IMR-90 (cell line): Measurements from ENCODE around the gene PKP4. TPM values are rescaled to one million over a fixed set of nuclear protein-coding genes. Genes with fewer than 3 reads are reported as not detected.
A peak's percentile ranks its signal among the peaks of the same experiment; 100 is the strongest.

Experiments
- ATAC-seq: fragments of 200-7000 bp; cut with Tn5 transposase; 2 replicates; pipeline ENCODE4 v1.9.1; 2020; ENCODE audit warnings: low read depth, mild to moderate bottlenecking, moderate library complexity
- BruUV-seq: library from RNA; stranded (reverse); fragments of 400-500 nt; replicated peaks from 2 replicates; lab custom pipeline; 2021; lab: Mats Ljungman, UMichigan
- CTCF ChIA-PET: fragments of 300-600 bp; formaldehyde crosslinking; extraction: SDS; loops from one replicate; lab custom pipeline; 2021; ENCODE audit warnings: antibody characterized with exemption; lab: Yijun Ruan, JAX
- POLR2A ChIA-PET: fragments of 300-600 bp; sonication (Branson Sonifier 250); formaldehyde crosslinking; loops from one replicate; lab custom pipeline; 2022; ENCODE audit warnings: antibody characterized with exemption; ENCODE audit not compliant: unreplicated experiment; lab: Charles Lee
- DNase-seq: peaks from one replicate; pipeline ENCODE4 v3.0.0; 2013
- H2AFZ ChIP-seq: replicated peaks from 2 replicates; pipeline ENCODE3; 2013; ENCODE audit warnings: low read length, mild to moderate bottlenecking; ENCODE audit not compliant: poor library complexity
- H2AK5ac ChIP-seq: 2 replicates; pipeline ENCODE4 v1.6.1; 2013; ENCODE audit warnings: low read depth, low read length, inconsistent platforms
- H2AK9ac ChIP-seq: replicated peaks from 2 replicates; pipeline ENCODE3; 2013; ENCODE audit warnings: mild to moderate bottlenecking, low read depth, low read length, moderate library complexity; ENCODE audit not compliant: poor library complexity
- H2BK120ac ChIP-seq: 2 replicates; pipeline ENCODE4 v1.6.1; 2013; ENCODE audit warnings: low read depth, low read length, inconsistent platforms
- H2BK15ac ChIP-seq: 3 replicates; pipeline ENCODE4 v1.6.1; 2013; ENCODE audit warnings: low read depth, low read length, inconsistent platforms
- H2BK20ac ChIP-seq: 2 replicates; pipeline ENCODE4 v1.6.1; 2013; ENCODE audit warnings: low read depth, mild to moderate bottlenecking, inconsistent platforms, low read length, moderate library complexity
- H2BK5ac ChIP-seq: 2 replicates; pipeline ENCODE4 v1.6.1; 2013; ENCODE audit warnings: mild to moderate bottlenecking, low read depth, low read length, inconsistent platforms; ENCODE audit not compliant: poor library complexity, severe bottlenecking
- H3K14ac ChIP-seq: replicated peaks from 2 replicates; pipeline ENCODE4 v1.6.1; 2013; ENCODE audit warnings: low read depth, low read length, inconsistent platforms
- H3K18ac ChIP-seq: 2 replicates; pipeline ENCODE4 v1.6.1; 2013; ENCODE audit warnings: low read depth, low read length, control low read depth
- H3K23ac ChIP-seq: 2 replicates; pipeline ENCODE4 v1.6.1; 2013; ENCODE audit warnings: low read depth, low read length, inconsistent platforms
- H3K27ac ChIP-seq: 2 replicates; pipeline ENCODE4 v1.5.1; 2013; ENCODE audit warnings: mild to moderate bottlenecking, control low read depth, low read length; ENCODE audit not compliant: insufficient read depth
- H3K27me3 ChIP-seq: 2 replicates; pipeline ENCODE4 v1.6.1; 2013; ENCODE audit warnings: low read length; ENCODE audit not compliant: control insufficient read depth, insufficient read depth
- H3K36me3 ChIP-seq: 2 replicates; pipeline ENCODE4 v1.6.1; 2013; ENCODE audit warnings: low read length, mixed read lengths; ENCODE audit not compliant: control insufficient read depth, insufficient read depth
- H3K4ac ChIP-seq: 2 replicates; pipeline ENCODE4 v1.6.1; 2013; ENCODE audit warnings: low read depth, low read length, inconsistent platforms
- H3K4me1 ChIP-seq: 2 replicates; pipeline ENCODE4 v1.6.1; 2013; ENCODE audit warnings: low read length, mixed read lengths; ENCODE audit not compliant: control insufficient read depth, insufficient read depth
- H3K4me2 ChIP-seq: 2 replicates; pipeline ENCODE4 v1.6.1; 2013; ENCODE audit warnings: low read depth, mild to moderate bottlenecking, control low read depth, low read length, moderate library complexity
- H3K4me3 ChIP-seq: 2 replicates; pipeline ENCODE4 v1.5.1; 2013; ENCODE audit warnings: low read depth, mild to moderate bottlenecking, control low read depth, low read length, moderate library complexity; ENCODE audit not compliant: insufficient read depth
- H3K56ac ChIP-seq: 2 replicates; pipeline ENCODE4 v1.6.1; 2013; ENCODE audit warnings: low read length, inconsistent platforms; ENCODE audit not compliant: insufficient read depth; ENCODE audit errors: extremely low read depth
- H3K79me1 ChIP-seq, 2 experiments: 2 replicates each; pipeline ENCODE4 v1.6.1; 2013; ENCODE audit warnings: low read length in 2 of 2, inconsistent platforms in 1 of 2, low read depth in 1 of 2
- H3K9ac ChIP-seq: 2 replicates; pipeline ENCODE4 v1.6.1; 2013; ENCODE audit warnings: low read depth, low read length, control low read depth
- H3K9me1 ChIP-seq: 2 replicates; pipeline ENCODE4 v1.6.1; 2013; ENCODE audit warnings: low read length, inconsistent platforms; ENCODE audit not compliant: insufficient read depth
- H3K9me3 ChIP-seq: 2 replicates; pipeline ENCODE4 v1.6.1; 2013; ENCODE audit warnings: low read length; ENCODE audit not compliant: control insufficient read depth, insufficient read depth
- H4K20me1 ChIP-seq: 2 replicates; pipeline ENCODE4 v1.6.1; 2013; ENCODE audit warnings: low read length, inconsistent platforms; ENCODE audit not compliant: insufficient read depth
- H4K5ac ChIP-seq: 2 replicates; pipeline ENCODE4 v1.6.1; 2013; ENCODE audit warnings: mild to moderate bottlenecking, low read depth, low read length, control low read depth
- H4K8ac ChIP-seq, 2 experiments: 2 replicates each; pipeline ENCODE4 v1.6.1; 2013; ENCODE audit warnings: low read depth in 2 of 2, low read length in 2 of 2, control low read depth in 1 of 2, inconsistent platforms in 1 of 2
- H4K91ac ChIP-seq: 2 replicates; pipeline ENCODE4 v1.6.1; 2013; ENCODE audit warnings: low read depth, low read length, inconsistent platforms; ENCODE audit not compliant: insufficient read depth
- CTCF ChIP-seq: conservative IDR thresholded peaks from 2 replicates; pipeline ENCODE4 v1.5.1; 2012; ENCODE audit warnings: mild to moderate bottlenecking, low read depth, low read length, improper control_type of control experiment
- USF2 ChIP-seq: fragments of 150-350 bp; IDR thresholded peaks from 2 replicates; pipeline ENCODE4 v1.6.1; 2017; ENCODE audit warnings: mild to moderate bottlenecking, antibody characterized with exemption, low read length, low read depth
- WGBS, 2 experiments: methylation state at CpG; one replicate each; pipeline versions ENCODE4 v1.1.5 to v1.1.7; 2013; ENCODE audit warnings: missing lambda C conversion rate in 2 of 2; ENCODE audit not compliant: insufficient read length in 1 of 2; ENCODE audit errors: extremely low coverage in 2 of 2; 5-methylcytosine and 5-hydroxymethylcytosine counted together
- dilution Hi-C: fragments of 300-500 bp; cut with HindIII; formaldehyde crosslinking; loops from one replicate; pipeline ENCODE4 v1.14.3; 2018; ENCODE audit warnings: low sequenced_read_pairs; ENCODE audit not compliant: unreplicated experiment
- in situ Hi-C: fragments of 300-500 bp; cut with MboI; formaldehyde crosslinking; loops from 3 replicates; pipeline ENCODE4 v1.14.3; 2019; ENCODE audit warnings: low sequenced_read_pairs, inconsistent platforms, mixed read lengths
- intact Hi-C: fragments of 100-400 bp; cut with micrococcal nuclease; formaldehyde crosslinking; loops from 2 replicates; pipeline ENCODE4 v1.10.0; 2022
- polyA plus RNA-seq, 3 experiments: library from polyadenylated mRNA; depleted of rRNA; stranded (reverse); fragments of >200 nt; gene quantifications; 2 replicates each; pipeline ENCODE4 v1.2.3, GENCODE V29; 2012; ENCODE audit warnings: low replicate concordance in 1 of 3
- total RNA-seq: library from RNA; depleted of rRNA; stranded (reverse); fragments of >200 nt; gene quantifications from 2 replicates; pipeline ENCODE4 v1.2.3, GENCODE V29; 2012

Gene PKP4
- total and polyA plus RNA-seq, 2 of the 4 experiments (the other 2 are of a cell fraction): 20.1 to 37.8 TPM

GRCh38 chr2:158500333-158500732, 43.6 kb downstream of the PKP4 start:
- Histone ChIP-seq H4K91ac (no peak overlapping the region), H3K79me1 (peaks cover 40 to 53% of the 10 kb centered on the region in 2 experiments), H4K20me1 (0 out of 2 replicates have a peak, but pooled peaks cover 4% of the 10 kb centered on the region), H2AFZ (no peak overlapping the region), H3K27ac (no peak overlapping the region), H3K27me3 (no peaks in the 10 kb centered on the region), H2AK9ac (no peak overlapping the region), H3K4ac (no peak overlapping the region), H3K23ac (no peak overlapping the region), H2AK5ac (no peak overlapping the region), H3K14ac (no peak overlapping the region), H3K56ac (no peak overlapping the region), H3K36me3 (no peaks in the 10 kb centered on the region), H3K9ac (no peak overlapping the region), H2BK15ac (no peak overlapping the region), H3K4me1 (peaks cover 21% of the 10 kb centered on the region), H2BK20ac (no peak overlapping the region), H3K4me3 (no peak overlapping the region), H3K9me3 (no peaks in the 10 kb centered on the region), H3K9me1 (peaks cover 7% of the 10 kb centered on the region; the same call in 1 of the 2 replicates), H4K8ac (no peak overlapping the region), H2BK120ac (no peak overlapping the region), H2BK5ac (no peak overlapping the region), H3K18ac (no peak overlapping the region), H3K4me2 (no peak overlapping the region), H4K5ac (no peak overlapping the region)
- no CpG with 5 or more reads among the region's 2 CpGs for WGBS, 2 experiments
- POLR2A ChIA-PET: no interaction called here
- no TSS peak for BruUV-seq
- DNase-seq: peak; percentile 21
- in situ Hi-C loops (no loop called here), dilution Hi-C loops (no loop called here), intact Hi-C loops (no loop called here)
- ATAC-seq: no peak
- no peak for TF ChIP-seq USF2
- TF ChIP-seq CTCF: no peak
- CTCF ChIA-PET: no interaction called here
